ENCODE results near the gene SETD1B. TPM values are rescaled to one million over a fixed set of nuclear protein-coding genes. Genes with fewer than 3 reads are reported as not detected.

Gene SETD1B
- total RNA-seq, 1 experiment from 2014 or later = 32.2 TPM

- intact Hi-C loops (cut with micrococcal nuclease; ENCODE audit: unreplicated experiment) = no loop called here
- CTCF ChIA-PET = interaction anchor here (0.6 kb wide), 1 partner anchor 23 kb away, joined by 4 read pairs; no protein-coding TSS in a partner anchor
Measured at GRCh38 chr12:121820056-121820455, 16.2 kb downstream of the SETD1B start.

GRCh38 chr12:121822393-121823100, 18.7 kb downstream of the SETD1B start:
- peaks cover 75% of the 10 kb centered on the region for H3K36me3 Mint-ChIP-seq (ENCODE audit: insufficient read depth, unreplicated experiment)
- H3K4me1 Mint-ChIP-seq (ENCODE audit: low read depth, unreplicated experiment) = no peaks in the 10 kb centered on the region
- H3K27me3 Mint-ChIP-seq (ENCODE audit: unreplicated experiment) = no peaks in the 10 kb centered on the region
- H3K27ac Mint-ChIP-seq (ENCODE audit: unreplicated experiment) = no peak overlapping the region
- no peak for TF ChIP-seq CTCF (IDR thresholded peaks at IDR 0.05; ENCODE audit: unreplicated experiment)
- CTCF ChIA-PET = no interaction called here
- no TSS peak for BruUV-seq (replicated peaks)
- no peak overlapping the region for H3K4me3 Mint-ChIP-seq (ENCODE audit: low read depth, unreplicated experiment)
- H3K9me3 Mint-ChIP-seq (ENCODE audit: low read depth, unreplicated experiment) = no peaks in the 10 kb centered on the region
- no peak for DNase-seq
- intact Hi-C loops (cut with micrococcal nuclease; ENCODE audit: unreplicated experiment) = no loop called here

More at GRCh38 chr12:121820056-121820455, 16.2 kb downstream of the SETD1B start:
- H3K4me3 Mint-ChIP-seq (ENCODE audit: low read depth, unreplicated experiment) = no peak overlapping the region
- no peaks in the 10 kb centered on the region for H3K27me3 Mint-ChIP-seq (ENCODE audit: unreplicated experiment)
- BruUV-seq (replicated peaks) = no TSS peak
- no peak overlapping the region for H3K27ac Mint-ChIP-seq (ENCODE audit: unreplicated experiment)
- DNase-seq = no peak
- no peaks in the 10 kb centered on the region for H3K9me3 Mint-ChIP-seq (ENCODE audit: low read depth, unreplicated experiment)
- peaks cover 73% of the 10 kb centered on the region for H3K36me3 Mint-ChIP-seq (ENCODE audit: insufficient read depth, unreplicated experiment)
- H3K4me1 Mint-ChIP-seq (ENCODE audit: low read depth, unreplicated experiment) = no peaks in the 10 kb centered on the region
- TF ChIP-seq CTCF (IDR thresholded peaks at IDR 0.05; ENCODE audit: unreplicated experiment) = no peak

GRCh38 chr12:121823101-121823726, 19.4 kb downstream of the SETD1B start:
- Mint-ChIP-seq H3K4me3 (ENCODE audit: low read depth, unreplicated experiment) (no peak overlapping the region), H3K36me3 (ENCODE audit: insufficient read depth, unreplicated experiment) (peaks cover 70% of the 10 kb centered on the region), H3K27me3 (ENCODE audit: unreplicated experiment) (no peaks in the 10 kb centered on the region), H3K4me1 (ENCODE audit: low read depth, unreplicated experiment) (no peaks in the 10 kb centered on the region), H3K27ac (ENCODE audit: unreplicated experiment) (no peak overlapping the region), H3K9me3 (ENCODE audit: low read depth, unreplicated experiment) (no peaks in the 10 kb centered on the region)
- intact Hi-C loops (cut with micrococcal nuclease; ENCODE audit: unreplicated experiment) = no loop called here
- no peak for DNase-seq
- CTCF ChIA-PET = no interaction called here
- no TSS peak for BruUV-seq (replicated peaks)
- no peak for TF ChIP-seq CTCF (IDR thresholded peaks at IDR 0.05; ENCODE audit: unreplicated experiment)

- no peak overlapping the region for H3K27ac Mint-ChIP-seq (ENCODE audit: unreplicated experiment)
- intact Hi-C loops (cut with micrococcal nuclease; ENCODE audit: unreplicated experiment) = no loop called here
- CTCF ChIA-PET = no interaction called here
- H3K36me3 Mint-ChIP-seq (ENCODE audit: insufficient read depth, unreplicated experiment) = peaks cover 72% of the 10 kb centered on the region
- DNase-seq = no peak
- no peaks in the 10 kb centered on the region for H3K4me1 Mint-ChIP-seq (ENCODE audit: low read depth, unreplicated experiment)
- no peak for TF ChIP-seq CTCF (IDR thresholded peaks at IDR 0.05; ENCODE audit: unreplicated experiment)
- no peak overlapping the region for H3K4me3 Mint-ChIP-seq (ENCODE audit: low read depth, unreplicated experiment)
- no TSS peak for BruUV-seq (replicated peaks)
- H3K27me3 Mint-ChIP-seq (ENCODE audit: unreplicated experiment) = no peaks in the 10 kb centered on the region
- H3K9me3 Mint-ChIP-seq (ENCODE audit: low read depth, unreplicated experiment) = no peaks in the 10 kb centered on the region
Measured at GRCh38 chr12:121823727-121824115, 19.9 kb downstream of the SETD1B start.

All from Calu3 (cell line).